IPS-NIHi11 (cell line): ENCODE measurements around the gene CXXC5.

Experiments used
- DNase-seq: peaks from one replicate; pipeline ENCODE4 v3.0.0; 2012; ENCODE audit warnings: mixed read lengths, low spot score

CXXC5 gene

GRCh38 chr5:139666551-139666950 lies 18.4 kb downstream of the CXXC5 start:
- no peak for DNase-seq

- no peak for DNase-seq
Observed at GRCh38 chr5:139667001-139667729, 19.0 kb downstream of the CXXC5 start.

GRCh38 chr5:139667730-139668063 lies 19.5 kb downstream of the CXXC5 start:
- DNase-seq: no peak

- DNase-seq: peak; percentile 46
Observed at GRCh38 chr5:139668064-139668880, 20.1 kb downstream of the CXXC5 start.

GRCh38 chr5:139668924-139669661 lies 20.9 kb downstream of the CXXC5 start:
- no peak for DNase-seq

GRCh38 chr5:139669662-139670368 lies 21.7 kb downstream of the CXXC5 start:
- DNase-seq: no peak

- DNase-seq: no peak
Observed at GRCh38 chr5:139670369-139671095, 22.4 kb downstream of the CXXC5 start.

- peak; percentile 64 for DNase-seq
Observed at GRCh38 chr5:139671096-139671841, 23.1 kb downstream of the CXXC5 start.

GRCh38 chr5:139675213-139675612 lies 27.1 kb downstream of the CXXC5 start:
- DNase-seq: no peak

- DNase-seq: no peak
Observed at GRCh38 chr5:139675825-139676224, 27.7 kb downstream of the CXXC5 start.

GRCh38 chr5:139676406-139676805 lies 28.3 kb downstream of the CXXC5 start:
- no peak for DNase-seq

GRCh38 chr5:139676951-139677735 lies 29.0 kb downstream of the CXXC5 start:
- no peak for DNase-seq

GRCh38 chr5:139677736-139678613 lies 29.8 kb downstream of the CXXC5 start:
- DNase-seq: peak; percentile 60

GRCh38 chr5:139678751-139679750 lies 30.9 kb downstream of the CXXC5 start:
- peak; percentile 66 for DNase-seq

GRCh38 chr5:139680368-139681111 lies 32.4 kb downstream of the CXXC5 start:
- no peak for DNase-seq

GRCh38 chr5:139681112-139681458 lies 32.9 kb downstream of the CXXC5 start:
- no peak for DNase-seq

GRCh38 chr5:139681466-139681865 lies 33.3 kb downstream of the CXXC5 start:
- no peak for DNase-seq
